HG03039 (cell line): ENCODE measurements around the gene SLC5A6.
"Not testable (repeated sequence)": the region's sequence is repeated elsewhere in the genome, so short reads cannot be mapped to it uniquely, and the experiment has no call there.

ENCODE experiments used
- ATAC-seq: cut with Tn5 transposase; IDR thresholded peaks from one replicate; pipeline ENCODE4 v1.9.1; 2021; ENCODE audit warnings: mild to moderate bottlenecking, moderate library complexity; ENCODE audit not compliant: unreplicated experiment

The SLC5A6 gene

DNA sequence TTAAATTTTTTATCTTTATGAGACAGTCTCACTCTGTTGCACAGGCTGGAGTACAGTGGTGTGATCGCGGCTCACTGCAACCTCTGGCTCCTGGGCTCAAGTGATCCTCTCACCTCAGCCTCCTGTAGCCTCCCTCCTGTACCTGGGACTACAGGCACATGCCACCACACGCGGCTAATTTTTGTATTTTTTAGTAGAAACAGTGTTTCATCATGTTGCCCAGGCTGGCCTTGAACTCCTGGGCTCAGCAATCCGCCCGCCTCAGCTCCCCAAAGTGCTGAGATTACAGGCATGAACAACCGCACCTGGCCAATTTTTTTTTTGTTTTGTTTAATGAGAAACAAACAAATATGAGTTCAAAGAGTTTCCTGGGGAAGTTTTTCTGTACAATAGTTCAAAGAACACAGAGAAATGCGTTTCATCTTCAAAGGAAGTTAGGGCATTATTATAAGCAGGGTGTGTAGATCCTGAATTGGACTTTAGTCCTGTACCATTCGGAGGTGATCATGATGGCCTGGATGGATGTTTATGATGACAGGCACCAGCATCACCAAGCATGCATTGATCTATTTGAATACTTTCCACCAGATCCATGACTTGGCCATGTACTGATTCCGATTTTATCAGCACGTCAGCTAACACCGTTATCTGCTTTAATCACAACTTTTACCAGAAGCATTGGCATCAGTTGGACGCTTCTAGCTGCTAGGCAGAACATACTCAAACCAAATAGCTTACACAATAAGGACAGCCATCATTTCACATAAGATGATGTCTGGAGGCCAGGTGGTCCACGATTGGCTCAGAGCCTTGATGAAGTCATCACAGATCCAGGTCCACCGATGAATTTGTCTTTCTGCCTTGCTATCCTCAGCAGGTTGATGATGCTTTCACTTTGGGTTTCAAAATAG, 34.4 kb downstream of the SLC5A6 start:
- no peak for ATAC-seq

DNA sequence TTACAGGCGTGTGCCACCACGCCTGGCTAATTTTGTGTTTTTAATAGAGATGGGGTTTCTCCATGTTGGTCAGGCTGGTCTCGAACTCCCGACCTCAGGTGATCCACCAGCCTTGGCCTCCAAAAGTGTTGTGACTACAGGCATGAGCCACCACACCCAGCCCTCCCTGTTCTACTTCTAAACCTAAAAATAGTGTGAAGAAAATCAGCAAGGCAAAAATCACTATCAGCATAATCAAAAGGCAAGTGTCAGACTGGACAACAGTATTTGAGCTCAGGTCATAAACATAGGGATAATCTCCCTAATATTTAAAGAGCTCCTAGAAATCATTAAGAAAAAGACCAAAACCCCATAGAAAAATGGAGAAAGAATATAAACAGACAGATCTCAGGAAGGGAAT, 36.3 kb downstream of the SLC5A6 start:
- ATAC-seq: not testable (repeated sequence)

DNA sequence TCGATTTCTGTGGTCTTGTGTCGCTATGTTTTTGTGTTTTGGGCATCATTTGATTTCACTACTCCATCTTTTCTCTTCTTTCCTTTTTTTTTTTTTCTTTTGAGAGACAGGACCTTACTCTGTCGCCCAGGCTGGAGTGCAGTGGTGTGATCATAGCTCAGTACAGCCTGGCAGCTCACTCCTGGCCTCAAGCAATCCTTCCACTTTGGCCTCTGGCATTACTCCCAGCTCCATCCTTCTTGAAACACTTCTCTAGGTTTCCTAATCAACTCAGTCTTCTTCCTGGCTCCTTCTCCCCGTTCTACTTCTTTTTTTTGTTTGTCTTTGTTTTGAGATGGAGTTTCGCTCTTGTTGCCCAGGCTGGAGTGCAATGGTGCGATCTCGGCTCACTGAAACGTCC, 36.7 kb downstream of the SLC5A6 start:
- no peak for ATAC-seq

DNA sequence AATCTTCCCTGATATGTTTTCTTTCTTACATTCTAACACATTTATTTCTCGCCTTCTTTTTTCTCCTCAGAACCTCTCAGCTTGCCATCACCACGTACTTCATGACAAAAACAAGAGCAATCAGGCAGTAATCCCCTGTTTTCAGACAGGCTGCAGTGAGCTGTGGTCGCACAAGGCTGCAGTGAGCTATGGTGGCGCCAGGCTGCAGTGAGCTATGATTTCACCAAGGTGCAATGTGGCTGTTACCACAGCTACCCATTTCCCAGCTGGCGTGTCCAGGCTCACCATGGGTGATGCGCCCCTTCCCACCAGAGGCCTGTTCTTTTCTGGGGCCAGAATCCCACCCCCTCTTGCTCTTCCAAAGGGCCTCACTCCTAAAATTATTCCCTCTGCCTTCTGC, 37.4 kb downstream of the SLC5A6 start:
- no peak for ATAC-seq

DNA sequence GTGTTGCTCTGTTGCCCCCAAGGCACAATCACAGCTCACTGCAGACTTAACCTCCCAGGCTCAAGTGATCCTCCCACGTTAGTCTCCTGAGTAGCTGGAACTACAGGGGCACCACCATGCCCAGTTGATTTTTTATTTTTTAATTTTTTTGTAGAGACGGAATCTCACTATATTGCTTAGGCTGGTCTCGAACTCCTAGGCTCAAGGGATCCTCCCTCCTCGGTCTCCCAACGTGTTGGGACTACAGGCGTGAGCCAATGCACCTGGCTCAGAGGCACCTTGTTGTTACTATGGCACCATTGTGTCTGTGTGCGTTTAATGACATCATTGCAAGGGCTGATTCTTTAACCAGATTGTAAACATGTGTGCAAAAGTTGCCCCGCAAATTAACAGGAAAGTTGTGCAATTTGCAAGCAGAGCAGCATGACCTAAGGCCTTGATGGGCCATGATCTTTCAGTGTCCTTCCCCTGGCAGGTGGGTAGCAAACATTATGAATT, 40.7 kb downstream of the SLC5A6 start:
- no peak for ATAC-seq

DNA sequence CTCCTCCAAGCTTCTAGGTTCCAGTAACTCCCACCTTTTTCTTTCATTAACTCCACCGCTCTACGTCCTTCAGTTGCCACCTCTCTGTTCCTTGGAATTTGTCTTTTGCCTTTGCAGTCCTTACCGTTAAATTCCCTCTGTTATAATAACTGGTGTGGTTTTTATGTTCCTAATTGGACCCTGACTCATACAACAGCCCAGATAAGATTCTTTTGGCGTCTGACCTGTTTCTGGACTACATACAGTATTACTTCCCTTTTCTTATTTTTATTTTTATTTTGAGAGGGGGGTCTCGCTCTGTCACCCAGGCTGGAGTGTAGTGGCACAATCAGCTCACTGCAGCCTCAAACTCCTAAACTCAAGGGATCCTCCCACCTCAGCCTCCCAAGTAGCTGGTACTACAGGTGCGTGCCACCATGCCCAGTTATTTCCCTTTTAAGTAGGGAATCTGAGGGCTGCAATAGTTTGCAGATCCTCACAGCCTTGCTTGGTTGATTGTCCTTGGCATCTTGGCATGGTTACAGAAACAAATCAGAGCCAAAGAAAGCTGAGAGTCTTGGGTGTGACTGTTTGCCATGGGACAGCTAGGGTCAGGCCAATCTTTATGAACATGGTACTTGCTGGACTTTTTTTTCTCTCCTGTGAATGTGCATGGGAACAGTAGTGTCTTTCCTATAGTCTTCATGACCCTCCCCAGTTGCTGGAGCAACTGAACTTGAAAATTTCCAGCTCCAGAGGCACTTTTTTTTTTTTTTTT, 41.3 kb downstream of the SLC5A6 start:
- no peak for ATAC-seq

DNA sequence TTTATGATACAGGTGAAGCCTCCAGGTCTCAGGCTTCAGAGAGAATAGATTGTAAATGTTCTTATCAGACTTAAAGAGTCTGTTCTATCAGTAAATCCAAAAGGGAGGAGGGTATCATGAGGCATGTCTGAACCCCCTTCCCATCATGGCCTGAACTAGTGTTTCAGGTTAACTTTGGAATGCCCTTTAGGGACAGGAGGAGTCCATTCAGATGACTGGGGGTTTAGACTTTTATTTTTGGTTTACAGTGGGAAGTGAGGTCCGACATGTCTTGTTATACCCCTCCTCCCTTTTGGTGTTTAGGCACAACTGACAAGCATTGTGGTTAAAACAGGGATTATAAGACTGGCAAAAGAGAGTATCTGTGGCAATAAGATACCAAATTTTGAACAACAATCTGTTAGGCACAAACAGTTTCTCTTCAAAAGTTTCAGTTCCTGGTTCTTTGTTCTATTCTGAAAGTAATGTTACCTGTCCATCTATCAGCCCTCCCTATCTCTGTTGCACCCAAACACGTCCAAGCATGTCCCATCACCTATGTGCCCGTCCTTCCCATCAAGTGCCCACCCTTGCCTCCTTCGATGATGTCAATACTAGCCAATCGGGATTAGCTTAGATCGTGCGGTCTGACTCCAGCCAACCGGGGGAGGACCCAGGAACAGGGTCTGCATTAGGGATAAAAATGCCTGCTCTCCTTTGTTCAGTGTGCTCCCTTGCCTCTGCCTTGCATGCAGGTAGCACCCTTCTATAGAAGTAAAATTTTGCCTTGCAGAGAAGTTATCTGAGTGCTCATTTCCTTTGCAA, 46.9 kb downstream of the SLC5A6 start:
- ATAC-seq: no peak

DNA sequence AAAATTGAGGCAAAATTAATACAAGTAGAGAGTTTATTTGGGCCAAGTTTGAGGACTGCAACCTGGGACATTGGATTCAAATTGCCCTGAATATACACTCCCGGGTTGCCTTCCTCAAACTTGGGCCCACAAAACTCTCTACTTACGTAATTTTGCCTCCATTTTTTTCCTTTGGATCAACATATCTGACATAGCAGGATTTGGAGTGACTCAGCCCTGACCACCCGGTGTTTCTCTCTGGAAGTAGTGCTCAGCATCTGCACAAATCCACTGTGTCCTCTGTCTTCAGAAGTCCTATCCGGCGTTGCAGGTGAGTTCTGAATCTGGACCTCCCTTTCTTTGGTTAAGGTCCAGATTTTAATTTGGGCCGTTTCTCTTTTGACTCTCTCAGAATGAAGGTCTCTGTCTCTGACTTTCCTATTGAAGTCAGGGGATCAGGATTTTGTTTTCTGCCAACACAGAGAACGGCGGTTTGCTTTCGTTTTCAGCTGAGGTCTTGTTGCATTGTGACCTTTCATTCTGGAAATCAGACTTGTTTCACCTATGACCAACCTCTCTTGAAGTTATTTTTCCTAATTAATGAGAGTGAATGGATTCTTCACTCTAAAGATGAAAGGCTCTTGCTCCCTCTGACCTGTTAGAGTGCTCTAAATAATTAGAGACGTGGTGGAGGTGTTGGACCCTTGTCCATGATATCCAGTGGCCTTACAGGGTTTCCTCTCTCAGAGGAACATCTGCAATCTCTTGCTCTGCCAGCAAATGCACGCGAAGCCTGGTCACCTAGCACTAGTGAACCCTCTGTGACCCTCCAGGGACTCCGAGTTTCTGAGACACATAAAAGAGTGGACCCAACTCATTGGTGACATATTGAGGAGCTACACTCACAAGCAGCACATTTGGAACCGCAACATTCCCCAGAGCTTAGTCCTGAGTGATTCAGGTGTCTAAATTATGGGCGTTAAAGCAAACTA, 49.6 kb downstream of the SLC5A6 start:
- no peak for ATAC-seq

DNA sequence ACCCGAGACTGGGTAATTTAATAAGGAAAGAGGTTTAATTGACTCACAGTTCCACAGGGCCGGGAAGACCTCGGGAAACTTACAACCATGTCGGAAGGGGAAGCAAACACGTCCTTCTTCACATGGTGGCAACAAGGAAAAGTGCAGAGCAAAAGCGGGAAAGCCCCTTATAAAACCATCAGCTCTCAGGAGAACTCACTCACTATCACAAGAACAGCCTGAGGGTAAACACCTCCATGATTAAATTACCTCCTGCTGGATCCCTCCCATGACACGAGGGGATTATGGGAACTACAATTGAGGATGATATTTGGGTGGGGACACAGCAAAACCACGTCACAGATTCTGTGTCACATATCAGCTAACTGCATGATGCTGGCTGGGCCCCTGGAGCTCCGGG, 51.9 kb downstream of the SLC5A6 start:
- no peak for ATAC-seq

DNA sequence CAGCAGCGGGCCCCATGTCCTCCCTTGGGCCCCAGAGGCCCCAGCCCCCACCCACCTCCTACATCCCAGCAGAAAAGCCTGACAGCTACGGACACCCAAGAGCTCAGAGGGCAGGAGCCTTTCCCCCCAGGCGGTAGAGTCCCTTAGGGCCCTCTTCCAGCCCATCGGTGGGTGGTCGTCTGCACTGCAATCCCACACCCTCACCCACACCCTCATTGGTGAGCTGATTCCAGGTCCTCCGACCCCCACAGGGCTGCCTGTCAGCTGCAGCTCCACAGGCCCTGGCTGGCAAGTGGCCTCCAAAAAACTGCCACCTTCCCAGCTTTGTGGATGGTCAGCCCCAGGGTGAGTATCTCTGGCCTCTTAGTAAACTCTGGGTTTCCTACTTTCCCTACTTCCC, 52.8 kb downstream of the SLC5A6 start:
- ATAC-seq: no peak

DNA sequence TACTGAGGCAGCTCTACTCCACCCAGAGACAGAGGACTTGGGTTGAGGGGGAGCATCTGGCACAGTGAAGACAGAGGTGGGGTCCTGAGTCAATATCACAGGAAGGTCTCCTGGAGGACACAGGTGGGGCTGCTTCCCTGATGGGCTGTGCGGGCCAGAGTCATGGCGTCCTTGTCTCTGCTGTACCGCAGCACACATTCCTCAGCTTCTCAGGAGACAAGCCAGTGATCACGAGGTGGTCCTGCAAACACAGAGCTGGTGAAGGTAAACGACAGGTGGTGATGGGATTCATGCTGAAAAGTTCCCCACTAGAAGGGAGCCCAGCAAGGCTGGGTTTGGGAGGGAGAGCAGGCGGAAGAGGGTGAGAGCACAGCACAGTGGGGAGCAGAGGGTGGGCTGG, 53.6 kb downstream of the SLC5A6 start:
- ATAC-seq: no peak

DNA sequence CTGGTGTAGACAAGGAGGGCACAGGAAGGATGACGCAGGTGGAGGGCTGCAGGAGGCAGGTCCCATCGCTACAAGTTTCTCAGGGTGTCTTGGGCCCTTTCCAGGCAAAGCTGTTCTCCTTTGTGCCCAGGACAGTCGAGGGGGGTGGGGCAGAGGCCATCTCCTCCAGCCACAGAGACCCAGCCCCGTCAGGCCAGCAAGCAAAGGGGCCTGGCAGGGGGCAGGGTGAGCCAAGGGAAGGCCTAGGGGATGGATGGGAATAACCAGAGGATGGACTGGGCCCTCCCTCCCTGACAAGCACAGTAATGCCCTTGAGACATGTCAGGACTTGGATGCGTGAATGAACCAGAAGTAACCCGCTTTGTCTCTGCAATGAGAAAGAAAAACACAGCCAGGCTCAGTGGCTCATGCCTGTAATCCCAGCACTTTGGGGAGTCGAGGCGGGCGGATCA, 57.0 kb downstream of the SLC5A6 start:
- no peak for ATAC-seq

DNA sequence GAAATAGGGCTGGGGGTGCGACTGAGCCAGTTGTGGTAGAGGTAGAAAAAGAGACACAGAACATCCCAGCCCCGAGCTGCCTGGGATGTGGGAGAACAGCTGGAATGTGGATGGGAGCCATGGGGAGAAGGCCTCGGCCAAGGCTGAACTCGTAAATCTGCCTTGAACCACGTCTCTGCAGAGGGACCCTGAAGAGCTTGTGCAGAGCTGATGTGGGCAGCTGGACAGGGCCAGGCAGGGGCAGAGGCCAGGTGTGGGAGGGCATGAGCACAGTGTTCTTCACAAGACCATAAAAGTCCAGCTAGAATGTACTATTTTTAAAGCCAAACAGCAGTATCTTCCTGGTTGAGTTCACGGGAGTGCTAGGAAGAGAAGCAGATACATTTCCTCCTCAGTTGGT, 57.6 kb downstream of the SLC5A6 start:
- no peak for ATAC-seq

DNA sequence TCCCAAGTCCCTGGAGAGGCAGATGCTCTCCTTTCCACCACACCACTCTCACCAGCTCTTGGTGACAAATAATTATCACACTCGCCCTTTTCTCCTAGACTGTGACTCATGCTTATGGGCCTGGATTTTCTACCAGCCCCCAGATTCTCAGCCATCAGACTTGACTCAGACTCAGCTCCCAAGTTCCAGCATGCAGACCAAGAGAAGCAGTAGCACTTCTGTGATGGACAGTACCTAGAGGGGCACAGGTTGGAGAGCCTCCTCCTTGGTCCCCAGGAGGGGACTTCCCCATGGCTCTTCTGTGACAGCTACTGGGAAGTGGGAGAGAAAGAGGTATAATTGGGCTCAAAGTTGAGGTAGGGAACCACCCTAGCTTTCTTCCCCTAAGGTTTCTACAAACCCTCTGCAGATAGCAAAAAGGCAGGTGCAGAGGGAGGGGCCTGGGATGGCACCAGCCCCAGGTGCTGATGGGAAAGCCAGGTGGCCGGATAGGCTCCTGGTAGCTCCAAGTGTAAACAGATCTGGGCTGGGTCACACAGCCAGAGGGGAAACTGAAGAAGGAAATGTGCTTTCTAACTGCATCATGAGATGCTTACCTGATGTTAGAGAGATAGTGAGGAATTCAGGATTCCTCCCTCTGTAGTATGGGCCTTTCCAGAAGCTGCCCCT, 59.1 kb downstream of the SLC5A6 start:
- no peak for ATAC-seq

DNA sequence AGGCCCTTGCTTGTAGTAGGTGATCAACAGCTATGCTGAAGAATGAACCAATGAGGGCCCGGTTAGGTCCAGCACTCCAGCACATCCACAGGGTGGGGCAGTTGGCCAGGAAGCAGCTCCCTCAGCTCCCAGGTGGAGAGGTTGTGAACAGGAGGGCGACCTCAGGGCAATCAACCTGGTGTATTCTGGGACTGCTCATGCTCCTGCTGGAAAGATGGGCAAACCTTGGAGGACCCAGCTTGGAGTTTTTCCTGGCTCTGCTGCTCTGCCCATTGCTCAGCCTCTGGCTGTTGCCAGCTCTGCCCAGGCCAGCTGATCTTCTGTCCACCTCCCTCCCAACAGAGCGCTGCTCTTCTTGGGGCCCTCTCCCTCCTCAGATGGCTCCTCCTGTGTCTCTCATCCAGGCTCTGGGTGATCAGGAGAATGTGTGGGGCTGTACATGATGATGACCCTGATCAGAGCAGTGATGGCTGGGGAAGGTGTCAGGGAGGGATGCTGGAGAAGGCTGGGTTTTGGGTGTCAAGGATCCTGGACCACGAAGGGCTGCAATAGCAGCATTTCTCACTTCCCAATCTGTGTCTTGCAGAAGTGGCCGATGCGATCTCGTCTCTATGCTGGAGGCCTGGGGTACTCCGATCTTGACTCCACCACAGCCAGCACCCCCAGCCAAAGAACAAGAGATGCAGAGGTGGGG, 59.8 kb downstream of the SLC5A6 start:
- no peak for ATAC-seq

DNA sequence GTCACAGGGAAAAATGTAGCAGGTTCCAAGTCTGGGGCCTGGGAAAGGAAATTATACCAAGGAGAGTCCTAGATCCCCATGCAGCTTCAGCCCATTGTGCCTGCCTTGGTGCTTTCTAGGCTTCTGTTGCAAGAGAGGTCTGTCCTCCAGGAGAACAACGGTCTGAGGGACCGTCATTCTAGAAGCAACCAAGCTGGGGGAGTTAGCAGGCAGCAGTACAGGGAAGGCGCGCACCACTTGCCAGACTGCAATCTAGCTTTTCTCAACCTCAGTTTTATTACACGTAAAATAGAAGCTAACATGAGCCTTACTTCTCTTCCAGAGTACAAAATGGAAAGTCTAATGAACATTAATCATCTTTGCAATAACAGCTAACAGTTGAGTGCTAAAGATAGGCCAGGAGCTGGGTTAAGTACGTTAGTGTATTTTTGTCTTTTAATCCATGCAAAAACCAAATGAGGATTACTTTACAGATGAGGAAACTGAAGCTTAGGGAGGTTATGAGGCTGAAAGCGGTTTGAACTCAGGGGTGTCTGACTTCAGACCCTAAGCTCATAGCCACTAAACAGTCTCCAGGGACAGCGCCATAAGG, 61.3 kb downstream of the SLC5A6 start:
- ATAC-seq: no peak
